Measurements from ENCODE around the gene RFX3.

The RFX3 gene

GRCh38 chr9:3215658-3216057, 310.1 kb downstream of the RFX3 start:
- no peaks in the 10 kb centered on the region for H4K20me1 ChIP-seq (ENCODE audit: insufficient read depth, low read length)
- no peaks in the 10 kb centered on the region for H3K36me3 ChIP-seq (ENCODE audit: insufficient read depth, low read length)
- H3K9me3 ChIP-seq (ENCODE audit: low read length), result no peaks in the 10 kb centered on the region
- no peak overlapping the region for H3K4me3 ChIP-seq (ENCODE audit: low read depth, low read length, poor library complexity, severe bottlenecking)
- no peak overlapping the region for H3K27ac ChIP-seq (ENCODE audit: low read depth, low read length, poor library complexity, severe bottlenecking)
- no peak overlapping the region for H3K4me2 ChIP-seq (ENCODE audit: low read length)
- H3K9me2 ChIP-seq (ENCODE audit: low read depth, low read length), result no peaks in the 10 kb centered on the region
- H3K27me3 ChIP-seq (ENCODE audit: insufficient read depth, low read length), result no peaks in the 10 kb centered on the region
- no peak for TF ChIP-seq CTCF (IDR thresholded peaks at IDR 0.05; ENCODE audit: low read length)
- TF ChIP-seq EZH2 (IDR thresholded peaks at IDR 0.05; ENCODE audit: borderline replicate concordance, low read length), result no peak
- no peaks in the 10 kb centered on the region for H3K4me1 ChIP-seq (ENCODE audit: insufficient read depth, low read length, severe bottlenecking)
- H3K79me2 ChIP-seq (ENCODE audit: insufficient read depth, low read length), result no peaks in the 10 kb centered on the region
- no peaks in the 10 kb centered on the region for H3F3A ChIP-seq (ENCODE audit: insufficient read depth, low read length)
- H2AFZ ChIP-seq (ENCODE audit: low read length), result no peak overlapping the region
- H3K9ac ChIP-seq (ENCODE audit: low read length), result no peak overlapping the region

GRCh38 chr9:3214741-3215140, 311.1 kb downstream of the RFX3 start:
- H3K9me3 ChIP-seq (ENCODE audit: low read length), result no peaks in the 10 kb centered on the region
- H3K79me2 ChIP-seq (ENCODE audit: insufficient read depth, low read length), result no peaks in the 10 kb centered on the region
- no peak for TF ChIP-seq CTCF (IDR thresholded peaks at IDR 0.05; ENCODE audit: low read length)
- no peaks in the 10 kb centered on the region for H4K20me1 ChIP-seq (ENCODE audit: insufficient read depth, low read length)
- no peaks in the 10 kb centered on the region for H3K27me3 ChIP-seq (ENCODE audit: insufficient read depth, low read length)
- no peaks in the 10 kb centered on the region for H3F3A ChIP-seq (ENCODE audit: insufficient read depth, low read length)
- no peak overlapping the region for H3K9ac ChIP-seq (ENCODE audit: low read length)
- H3K9me2 ChIP-seq (ENCODE audit: low read depth, low read length), result no peaks in the 10 kb centered on the region
- no peaks in the 10 kb centered on the region for H3K4me1 ChIP-seq (ENCODE audit: insufficient read depth, low read length, severe bottlenecking)
- H2AFZ ChIP-seq (ENCODE audit: low read length), result no peak overlapping the region
- H3K36me3 ChIP-seq (ENCODE audit: insufficient read depth, low read length), result no peaks in the 10 kb centered on the region
- no peak overlapping the region for H3K27ac ChIP-seq (ENCODE audit: low read depth, low read length, poor library complexity, severe bottlenecking)
- H3K4me3 ChIP-seq (ENCODE audit: low read depth, low read length, poor library complexity, severe bottlenecking), result no peak overlapping the region
- H3K4me2 ChIP-seq (ENCODE audit: low read length), result no peak overlapping the region

- no peak for TF ChIP-seq CTCF (IDR thresholded peaks at IDR 0.05; ENCODE audit: low read length)
- no peak for TF ChIP-seq EZH2 (IDR thresholded peaks at IDR 0.05; ENCODE audit: borderline replicate concordance, low read length)
- H4K20me1 ChIP-seq (ENCODE audit: insufficient read depth, low read length), result no peaks in the 10 kb centered on the region
These were observed 320.2 kb downstream of the RFX3 start for GRCh38 chr9:3205421-3206095.

More at GRCh38 chr9:3205421-3206095, 320.2 kb downstream of the RFX3 start:
- Histone ChIP-seq H3K4me3 (ENCODE audit: low read depth, low read length, poor library complexity, severe bottlenecking) (no peak overlapping the region), H3K27me3 (ENCODE audit: insufficient read depth, low read length) (no peaks in the 10 kb centered on the region), H3K4me2 (ENCODE audit: low read length) (no peak overlapping the region), H3K27ac (ENCODE audit: low read depth, low read length, poor library complexity, severe bottlenecking) (no peak overlapping the region), H3K36me3 (ENCODE audit: insufficient read depth, low read length) (no peaks in the 10 kb centered on the region), H3K9me2 (ENCODE audit: low read depth, low read length) (no peaks in the 10 kb centered on the region), H3F3A (ENCODE audit: insufficient read depth, low read length) (no peaks in the 10 kb centered on the region), H3K79me2 (ENCODE audit: insufficient read depth, low read length) (no peaks in the 10 kb centered on the region), H3K9ac (ENCODE audit: low read length) (no peak overlapping the region), H2AFZ (ENCODE audit: low read length) (no peak overlapping the region), H3K9me3 (ENCODE audit: low read length) (no peaks in the 10 kb centered on the region), H3K4me1 (ENCODE audit: insufficient read depth, low read length, severe bottlenecking) (no peaks in the 10 kb centered on the region)

All from OCI-LY1 (cell line).